TTC549 (cell line): ENCODE results near the gene PAPSS2.
A peak's percentile ranks its signal among the peaks of the same experiment; 100 is the strongest.
"Not testable (repeated sequence)": the region's sequence is repeated elsewhere in the genome, so short reads cannot be mapped to it uniquely, and the experiment has no call there.

Source experiments
- FAIRE-seq: peaks from 2 replicates; lab custom pipeline; 2012; peaks lifted over from hg19 to GRCh38; lab: Jason Lieb, UNC

PAPSS2 gene

DNA sequence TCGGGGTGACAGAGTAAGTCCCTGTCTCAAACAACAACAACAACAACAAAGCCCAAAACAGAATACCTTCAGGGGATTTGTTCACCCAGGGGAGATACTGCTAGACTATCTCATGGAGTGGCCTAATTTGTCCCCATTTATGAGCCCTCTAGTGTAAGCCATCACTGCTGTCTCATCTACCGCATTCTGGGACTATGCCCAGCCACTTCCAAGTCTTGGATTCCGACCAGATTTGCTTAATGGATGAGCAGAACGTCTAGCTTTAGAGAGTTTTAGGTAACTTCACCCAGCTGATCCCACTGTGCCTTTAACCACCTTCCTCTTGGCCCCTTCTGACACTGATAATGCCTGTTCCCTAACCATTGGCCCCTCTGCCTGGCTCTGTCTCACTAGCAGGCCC lies 47.1 kb downstream of the PAPSS2 start:
- no peak for FAIRE-seq

DNA sequence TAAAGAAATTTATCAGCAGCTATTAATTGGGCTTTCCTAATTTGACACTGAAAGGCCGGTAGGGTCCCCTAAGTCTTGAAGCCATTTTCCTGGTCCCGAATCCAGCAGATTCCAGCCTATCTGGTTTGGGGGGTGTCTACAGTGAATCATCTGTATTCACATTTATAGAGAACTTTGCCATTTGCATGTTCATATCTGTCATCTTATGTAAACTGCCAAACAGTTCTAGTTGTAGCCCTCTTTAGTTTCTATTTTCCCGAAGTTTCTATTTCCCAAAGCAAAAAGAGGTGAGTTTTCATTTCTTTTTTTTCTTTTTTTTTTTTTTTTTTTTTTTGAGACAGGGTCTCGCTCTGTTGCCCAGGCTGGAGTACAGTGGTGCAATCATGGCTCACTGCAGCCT lies 47.6 kb downstream of the PAPSS2 start:
- FAIRE-seq: no peak

DNA sequence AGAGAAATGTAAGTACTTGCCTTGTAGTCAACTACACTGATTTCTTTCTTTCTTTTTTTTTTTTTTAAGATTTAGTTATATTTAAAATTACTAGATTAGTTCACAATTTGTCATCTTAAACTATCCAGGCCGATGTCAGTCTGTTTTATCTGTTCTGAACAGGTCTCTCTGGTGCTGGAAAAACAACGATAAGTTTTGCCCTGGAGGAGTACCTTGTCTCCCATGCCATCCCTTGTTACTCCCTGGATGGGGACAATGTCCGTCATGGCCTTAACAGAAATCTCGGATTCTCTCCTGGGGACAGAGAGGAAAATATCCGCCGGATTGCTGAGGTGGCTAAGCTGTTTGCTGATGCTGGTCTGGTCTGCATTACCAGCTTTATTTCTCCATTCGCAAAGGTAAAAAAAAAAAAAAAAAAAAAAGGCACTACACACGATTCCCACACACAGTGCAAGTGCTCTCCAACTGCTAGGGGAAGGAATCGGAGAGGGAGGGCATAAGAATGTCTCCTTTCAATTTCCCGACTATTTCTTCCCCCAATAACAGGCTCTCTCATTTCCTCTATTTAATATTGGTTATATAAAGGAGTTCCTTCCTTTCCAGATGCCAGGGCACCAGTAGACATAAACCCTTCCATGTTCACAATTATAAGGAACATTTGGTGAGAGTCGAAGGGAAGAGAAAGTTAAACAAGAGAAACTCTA lies 53.4 kb downstream of the PAPSS2 start:
- no peak for FAIRE-seq

DNA sequence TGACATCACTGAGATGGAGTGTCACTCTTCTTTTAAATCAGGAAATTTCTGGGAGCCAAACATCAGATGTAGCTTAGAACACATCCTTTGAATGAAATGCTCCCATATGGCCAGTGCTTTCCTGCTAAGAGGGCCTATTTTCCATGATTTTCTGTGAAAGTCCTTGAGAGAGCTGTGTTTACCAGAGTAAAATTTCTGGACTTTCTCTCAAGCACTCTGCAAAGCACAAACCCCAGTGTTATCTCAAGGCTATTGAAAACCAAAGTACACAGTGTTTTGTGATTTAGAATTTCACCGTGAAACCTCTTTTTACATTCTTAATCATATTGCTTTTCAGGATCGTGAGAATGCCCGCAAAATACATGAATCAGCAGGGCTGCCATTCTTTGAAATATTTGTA lies 54.0 kb downstream of the PAPSS2 start:
- FAIRE-seq: no peak

DNA sequence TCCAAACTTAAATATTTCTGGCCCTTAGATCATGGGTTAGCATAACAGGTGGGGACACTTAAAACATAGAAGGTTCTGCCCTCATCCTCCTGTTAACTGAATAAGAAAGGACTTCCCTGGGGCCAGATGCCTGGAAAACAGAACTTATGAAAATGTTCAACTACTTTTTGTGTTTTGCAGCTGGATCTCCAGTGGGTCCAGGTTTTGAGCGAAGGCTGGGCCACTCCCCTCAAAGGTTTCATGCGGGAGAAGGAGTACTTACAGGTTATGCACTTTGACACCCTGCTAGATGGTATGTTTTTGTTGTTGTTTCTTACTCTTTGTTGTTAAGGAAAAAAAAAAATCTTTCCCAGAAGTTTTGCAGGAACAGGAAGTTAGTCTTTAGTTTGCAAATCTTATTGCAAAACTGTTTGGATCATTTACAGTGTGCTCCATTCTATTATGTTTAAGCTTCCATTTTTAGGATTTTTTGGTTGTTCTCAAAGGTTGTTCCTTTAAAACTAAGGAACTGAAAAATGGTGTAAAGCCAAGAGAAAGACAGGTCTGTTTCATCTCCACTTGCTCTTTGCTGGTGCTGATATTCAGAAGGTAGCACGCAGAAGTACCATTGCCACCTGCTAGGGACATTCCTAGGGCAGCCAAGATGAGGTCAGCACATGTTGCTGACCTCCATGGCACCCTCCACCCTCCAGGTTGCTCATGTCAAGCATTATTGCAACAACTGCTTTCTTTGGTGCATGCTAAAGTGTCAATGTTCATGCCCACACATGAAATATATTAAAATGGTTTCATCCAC lies 56.1 kb downstream of the PAPSS2 start:
- FAIRE-seq: no peak

DNA sequence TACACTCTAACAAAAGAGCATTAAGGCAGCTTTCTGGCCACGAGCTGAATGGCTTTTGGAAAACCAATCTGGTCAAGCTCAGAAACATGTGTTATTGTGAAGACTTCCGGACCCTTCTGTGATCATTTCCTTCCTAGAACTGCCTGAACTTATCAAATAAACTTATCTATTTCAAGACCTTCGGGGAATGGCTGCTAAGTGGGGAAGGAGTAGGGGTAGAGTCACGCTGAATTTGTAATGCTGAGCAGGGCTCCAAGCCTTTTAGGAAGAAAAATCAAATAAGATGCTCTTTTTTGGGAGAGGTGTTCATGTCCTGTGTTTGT lies 56.6 kb downstream of the PAPSS2 start:
- no peak for FAIRE-seq

DNA sequence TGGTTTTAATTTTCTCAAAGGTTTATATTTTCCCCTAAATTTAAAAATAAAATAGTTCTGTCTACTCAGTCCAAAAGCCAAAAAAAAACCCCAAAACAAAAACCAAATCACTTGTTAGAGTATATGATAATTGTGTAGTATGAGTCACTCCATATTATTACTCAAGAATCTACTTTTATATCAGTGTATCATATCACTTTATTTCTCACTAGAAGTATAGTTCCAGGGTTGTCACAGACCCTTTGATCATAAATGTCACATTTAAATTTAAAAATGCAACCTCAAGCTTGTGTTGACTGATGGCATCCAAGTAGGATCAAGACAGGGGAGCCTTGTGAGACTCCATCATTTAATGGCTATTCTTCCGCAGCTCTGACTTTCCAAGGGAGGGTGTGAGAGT lies 61.0 kb downstream of the PAPSS2 start:
- FAIRE-seq: no peak

DNA sequence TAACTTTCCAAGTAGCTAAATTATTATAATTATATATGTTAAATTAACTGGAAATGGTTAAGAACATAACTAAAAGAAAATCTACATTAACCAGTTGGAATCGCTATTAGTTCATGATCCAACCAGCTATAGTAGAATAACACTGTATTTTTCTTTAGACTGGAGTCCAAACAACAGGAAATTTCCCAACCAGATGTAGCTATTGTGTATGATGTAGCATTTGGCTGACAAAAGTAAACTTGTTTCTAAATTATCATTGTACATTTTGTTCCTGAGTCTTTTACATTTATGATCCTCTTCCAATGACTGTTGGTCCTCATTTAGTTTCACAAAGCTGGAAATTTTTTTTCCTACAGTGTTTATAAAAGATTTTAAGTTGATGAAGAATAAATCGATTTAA lies 62.1 kb downstream of the PAPSS2 start:
- no peak for FAIRE-seq

DNA sequence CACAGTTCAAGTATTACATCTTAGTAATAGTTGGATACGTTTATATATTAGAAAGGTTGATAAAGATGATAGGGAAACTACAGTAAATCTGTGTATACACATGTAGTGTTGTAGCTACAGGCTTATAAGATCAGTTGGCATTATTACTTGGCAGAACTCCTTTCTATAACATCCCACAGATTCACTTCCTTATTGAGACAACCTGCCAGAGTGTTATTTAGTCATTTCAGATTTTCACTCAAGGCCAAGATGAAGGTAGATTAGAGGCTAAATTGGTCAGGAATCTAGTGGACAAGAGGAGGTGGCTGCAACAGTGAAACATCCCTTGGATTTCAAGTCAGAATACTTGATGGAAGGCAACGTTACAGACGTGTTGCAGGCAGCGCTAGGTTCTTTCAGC lies 63.0 kb downstream of the PAPSS2 start:
- no peak for FAIRE-seq

DNA sequence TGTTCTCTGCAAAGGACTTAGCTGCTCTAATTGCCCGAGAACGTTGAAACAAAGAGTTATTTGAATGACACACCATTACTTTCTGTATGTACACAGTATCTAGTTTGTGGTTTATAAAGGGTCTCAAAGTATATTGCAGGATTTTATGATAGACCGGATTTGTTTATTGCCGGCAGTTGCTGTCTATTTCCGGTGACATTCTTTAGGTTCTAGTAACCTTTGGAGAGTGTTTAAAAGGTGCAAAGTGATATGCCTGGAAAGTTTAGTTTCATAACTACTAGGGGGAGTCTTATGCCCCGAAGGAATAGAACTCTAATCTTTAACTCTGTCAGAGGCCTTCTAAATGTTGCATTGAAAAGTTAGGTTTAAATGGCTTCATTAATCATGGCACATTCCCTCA lies 63.8 kb downstream of the PAPSS2 start:
- no peak for FAIRE-seq

DNA sequence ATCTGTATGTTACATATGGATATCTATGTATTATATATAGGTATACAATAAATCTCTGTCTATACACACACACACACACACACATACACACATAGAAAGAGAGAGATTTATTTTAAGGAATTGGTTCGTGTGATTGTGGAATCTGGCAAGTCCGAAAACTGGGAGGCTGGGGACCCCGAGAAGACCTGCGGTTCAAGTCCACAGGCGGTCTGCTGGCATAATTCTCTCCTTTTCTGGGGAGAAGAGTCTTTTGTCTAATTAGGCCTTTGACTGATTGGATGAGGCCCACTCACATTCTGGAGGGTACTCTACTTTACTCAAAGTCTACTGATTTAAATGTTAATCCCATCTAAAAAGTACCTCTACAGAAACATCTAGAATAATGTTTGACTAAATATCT lies 65.1 kb downstream of the PAPSS2 start:
- FAIRE-seq: no peak

DNA sequence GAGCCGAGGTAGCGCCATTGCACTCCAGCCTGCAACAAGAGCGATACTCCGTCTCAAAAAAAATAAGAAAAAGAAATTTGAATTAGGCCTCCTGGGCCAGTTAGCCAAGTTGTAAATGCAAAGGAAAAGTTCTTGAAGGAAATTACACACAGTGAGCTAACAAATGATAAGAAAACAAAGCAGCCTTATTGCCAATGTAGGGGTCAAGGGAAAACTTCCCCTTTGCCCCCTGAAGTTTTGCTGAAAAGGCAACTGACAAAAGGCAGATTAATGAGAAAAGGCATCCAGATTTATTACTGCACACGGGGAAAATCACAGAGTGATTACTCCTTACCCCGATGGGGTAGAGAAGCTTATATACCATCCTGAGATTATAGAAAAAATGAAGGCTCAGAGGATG lies 70.3 kb downstream of the PAPSS2 start:
- no peak for FAIRE-seq

DNA sequence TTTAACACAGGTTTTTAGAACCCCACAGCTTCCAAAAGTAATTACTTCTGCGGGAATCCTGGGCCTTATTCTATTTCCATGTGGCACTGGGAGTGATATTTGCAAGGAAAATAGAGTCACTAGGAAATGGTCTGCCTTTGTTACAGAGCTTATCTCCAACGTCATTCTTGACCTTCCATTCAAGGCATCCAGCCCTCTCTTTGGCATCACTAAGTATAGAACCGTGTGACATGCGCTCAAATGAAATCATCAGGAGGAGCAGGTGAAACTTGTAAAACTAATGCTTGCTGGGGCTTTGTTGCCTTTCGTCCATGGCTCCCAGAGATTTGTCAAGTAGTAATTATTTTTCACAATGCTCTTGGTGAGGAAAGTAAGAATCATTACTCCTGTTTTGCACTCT lies 73.4 kb downstream of the PAPSS2 start:
- no peak for FAIRE-seq

DNA sequence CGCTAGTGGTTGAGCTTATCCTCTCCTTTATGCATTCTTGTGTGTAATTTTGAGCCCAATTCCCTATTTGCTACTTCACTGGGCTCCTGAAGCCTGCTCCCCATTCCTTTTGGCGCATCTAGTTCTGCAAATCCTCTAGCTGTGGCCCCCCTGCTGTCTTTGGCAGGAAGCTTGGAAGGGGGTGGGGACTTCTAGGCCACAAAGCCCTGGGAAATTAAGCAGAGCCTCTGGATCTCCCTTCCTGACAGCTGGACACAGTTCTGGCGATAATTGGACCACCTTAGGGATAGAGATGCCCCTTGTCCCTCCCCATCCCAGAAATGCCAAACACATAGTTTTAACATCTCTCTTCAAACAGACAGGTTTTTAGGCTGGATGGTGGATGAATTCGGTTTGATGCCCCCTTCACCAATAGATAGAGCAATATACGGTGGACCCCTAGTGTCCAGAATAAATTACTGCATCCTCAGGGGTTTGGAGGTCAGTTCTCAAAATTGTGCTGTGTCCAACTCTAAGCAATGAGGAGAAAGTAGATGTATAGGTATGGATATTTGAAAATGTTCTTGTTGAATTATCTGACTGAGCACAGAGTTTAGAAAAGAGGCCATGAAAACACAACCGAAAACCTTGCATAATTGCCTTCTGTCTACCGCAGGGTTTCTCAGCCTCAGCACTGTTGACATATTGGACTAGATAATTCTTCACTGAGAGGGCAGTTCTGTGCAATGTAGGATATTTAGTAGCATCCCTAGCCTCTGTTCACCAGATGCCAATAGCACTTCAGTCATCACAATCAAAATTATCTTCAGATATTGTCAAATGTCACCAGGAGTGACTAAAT lies 75.5 kb downstream of the PAPSS2 start:
- peak; percentile 28 for FAIRE-seq

DNA sequence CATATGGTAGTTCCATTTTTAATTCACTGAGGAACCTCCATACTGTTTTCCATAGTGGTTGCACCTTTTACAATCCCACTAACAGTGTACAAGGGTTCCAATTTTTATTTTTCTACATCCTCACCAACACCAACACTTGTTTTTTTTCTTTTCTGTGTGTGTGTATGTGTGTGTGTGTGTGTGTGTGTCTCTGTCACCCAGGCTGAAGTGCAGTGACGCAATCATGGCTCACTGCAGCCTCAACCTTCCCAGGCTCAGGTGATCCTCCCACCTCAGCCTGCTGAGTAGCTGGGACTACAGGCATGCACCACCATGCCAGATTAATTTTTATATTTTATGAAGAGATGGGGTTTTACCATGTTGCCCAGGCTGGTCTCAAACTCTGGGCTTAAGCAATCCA lies 78.6 kb downstream of the PAPSS2 start:
- not testable (repeated sequence) for FAIRE-seq

DNA sequence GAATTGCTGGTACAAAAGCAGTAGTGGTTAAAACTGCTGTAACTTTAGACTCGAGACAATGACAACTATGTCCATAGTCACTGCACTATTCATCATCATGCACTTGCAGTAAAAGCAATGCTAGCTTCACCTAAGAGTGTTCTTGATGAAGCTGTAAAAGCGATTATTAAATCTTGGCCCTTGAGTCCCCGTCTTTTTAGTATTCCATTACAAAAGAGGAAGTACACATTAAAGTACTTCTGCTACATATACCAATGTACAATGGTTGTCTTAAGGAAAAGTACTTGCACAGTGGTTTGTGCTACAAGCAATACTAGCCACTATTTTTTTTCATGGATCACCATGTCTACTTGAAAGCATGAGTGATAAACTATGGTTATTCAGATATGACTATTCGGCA lies 80.0 kb downstream of the PAPSS2 start:
- no peak for FAIRE-seq

DNA sequence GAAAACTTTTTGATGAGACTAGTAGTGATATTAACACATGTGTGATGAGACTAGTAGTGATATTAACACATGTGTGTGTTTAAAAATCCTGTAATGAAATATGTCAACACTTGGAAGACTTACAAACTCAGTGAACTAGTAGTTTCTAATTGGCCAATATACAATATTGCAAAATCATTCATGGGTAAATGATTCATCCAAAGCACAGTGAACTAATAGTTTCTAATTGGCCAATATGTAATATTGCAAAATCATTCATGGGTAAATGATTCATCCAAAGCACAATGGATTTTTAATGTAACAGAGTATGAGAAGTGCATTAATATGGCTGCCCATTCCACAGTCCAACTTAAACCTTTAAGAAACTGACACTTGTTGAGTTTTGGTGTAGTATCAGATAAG lies 80.6 kb downstream of the PAPSS2 start:
- no peak for FAIRE-seq

DNA sequence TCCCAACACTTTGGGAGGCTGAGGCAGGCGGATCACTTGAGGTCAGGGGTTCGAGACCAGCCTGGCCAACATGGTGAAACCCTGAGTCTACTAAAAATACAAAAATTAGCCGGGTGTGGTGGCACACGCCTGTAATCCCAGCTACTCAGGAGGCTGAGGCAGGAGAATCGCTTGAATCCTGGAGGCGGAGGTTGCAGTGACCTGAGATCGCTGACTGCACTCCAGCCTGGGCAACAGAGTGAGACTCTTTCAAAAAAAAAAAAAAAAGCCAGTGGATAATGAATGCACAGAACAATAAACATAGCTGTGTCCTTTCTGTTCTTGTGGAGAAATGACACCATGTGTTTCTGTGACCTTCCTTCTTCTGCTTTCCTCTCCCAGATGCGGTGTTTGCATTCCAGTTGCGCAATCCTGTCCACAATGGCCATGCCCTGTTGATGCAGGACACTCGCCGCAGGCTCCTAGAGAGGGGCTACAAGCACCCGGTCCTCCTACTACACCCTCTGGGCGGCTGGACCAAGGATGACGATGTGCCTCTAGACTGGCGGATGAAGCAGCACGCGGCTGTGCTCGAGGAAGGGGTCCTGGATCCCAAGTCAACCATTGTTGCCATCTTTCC lies 83.4 kb downstream of the PAPSS2 start:
- not testable (repeated sequence) for FAIRE-seq

DNA sequence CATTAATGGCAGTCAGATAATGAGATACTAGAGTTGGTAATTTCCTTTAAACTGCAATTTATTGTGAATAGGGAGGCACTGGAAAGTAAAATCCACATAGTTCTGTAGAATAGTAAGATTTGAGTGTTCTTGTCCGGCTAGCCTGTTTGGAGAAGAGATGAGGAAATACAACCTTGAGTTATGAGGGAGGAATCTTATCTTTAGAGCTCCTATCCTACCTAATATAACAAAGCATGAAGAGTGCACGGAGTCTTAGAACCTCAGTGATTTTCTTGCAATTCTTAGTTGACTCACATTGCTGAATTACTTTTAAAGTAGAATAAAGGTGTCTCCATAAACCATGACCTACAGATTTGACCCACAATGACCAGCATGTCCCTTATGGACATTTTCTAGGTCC lies 84.9 kb downstream of the PAPSS2 start:
- no peak for FAIRE-seq

DNA sequence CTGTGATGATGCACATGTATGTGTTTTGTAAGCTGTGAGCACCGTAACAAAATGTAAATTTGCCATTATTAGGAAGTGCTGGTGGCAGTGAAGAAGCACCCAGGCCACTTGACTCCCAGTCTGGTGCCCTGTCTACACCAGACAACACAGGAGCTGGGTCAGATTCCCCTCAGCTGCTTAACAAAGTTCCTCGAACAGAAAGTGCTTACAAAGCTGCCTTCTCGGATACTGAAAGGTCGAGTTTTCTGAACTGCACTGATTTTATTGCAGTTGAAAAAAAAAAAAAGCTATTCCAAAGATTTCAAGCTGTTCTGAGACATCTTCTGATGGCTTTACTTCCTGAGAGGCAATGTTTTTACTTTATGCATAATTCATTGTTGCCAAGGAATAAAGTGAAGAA lies 87.2 kb downstream of the PAPSS2 start:
- no peak for FAIRE-seq

DNA sequence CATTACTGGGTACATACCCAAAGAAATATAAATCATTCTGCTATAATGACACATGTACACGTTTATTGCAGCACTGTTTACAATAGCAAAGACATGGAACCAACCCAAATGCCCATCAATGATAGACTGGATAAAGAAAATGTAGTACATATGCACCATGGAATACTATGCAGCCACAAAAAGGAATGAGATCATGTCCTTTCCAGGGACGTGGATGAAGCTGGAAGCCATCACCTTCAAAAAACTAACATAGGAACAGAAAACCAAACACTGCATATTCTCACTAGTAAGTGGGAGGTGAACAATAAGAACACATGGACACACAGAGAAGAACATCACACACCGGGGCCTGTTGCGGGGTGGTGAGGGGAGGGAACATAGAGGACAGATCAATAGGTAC lies 88.6 kb downstream of the PAPSS2 start:
- not testable (repeated sequence) for FAIRE-seq

DNA sequence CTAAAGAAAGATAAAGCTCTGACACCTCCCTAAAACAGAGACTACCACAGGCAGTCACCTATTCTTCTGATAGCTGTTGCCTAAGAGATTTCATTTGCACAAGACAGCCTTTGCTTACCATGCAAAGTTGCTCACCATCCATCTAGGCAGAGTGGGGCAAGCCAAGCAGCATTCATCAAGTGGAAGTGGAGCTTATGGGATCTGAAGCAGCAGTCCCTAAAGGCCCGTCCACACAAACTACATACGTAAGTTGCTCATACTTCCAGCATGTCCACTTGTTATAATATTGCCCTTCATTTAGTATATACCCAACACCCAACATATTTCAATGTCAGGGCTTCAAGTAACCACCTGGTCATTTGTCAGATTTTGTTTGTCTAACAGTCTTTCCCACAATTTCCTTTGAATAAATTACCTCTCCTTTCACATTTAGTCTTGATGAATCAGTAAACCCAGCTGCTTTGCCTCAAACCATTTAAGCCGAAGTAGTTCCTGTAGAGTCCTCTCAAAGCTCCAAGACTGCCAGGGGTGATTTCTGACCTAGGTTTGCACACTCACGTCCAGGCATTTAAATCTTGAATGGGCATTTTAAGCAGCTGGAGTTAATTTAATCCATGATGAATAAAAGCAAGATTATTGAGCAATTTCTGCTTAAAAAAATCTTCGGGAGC lies 90.5 kb downstream of the PAPSS2 start:
- FAIRE-seq: no peak
